ENCODE measurements around the gene DYNC2I2.

DYNC2I2 gene

DNA sequence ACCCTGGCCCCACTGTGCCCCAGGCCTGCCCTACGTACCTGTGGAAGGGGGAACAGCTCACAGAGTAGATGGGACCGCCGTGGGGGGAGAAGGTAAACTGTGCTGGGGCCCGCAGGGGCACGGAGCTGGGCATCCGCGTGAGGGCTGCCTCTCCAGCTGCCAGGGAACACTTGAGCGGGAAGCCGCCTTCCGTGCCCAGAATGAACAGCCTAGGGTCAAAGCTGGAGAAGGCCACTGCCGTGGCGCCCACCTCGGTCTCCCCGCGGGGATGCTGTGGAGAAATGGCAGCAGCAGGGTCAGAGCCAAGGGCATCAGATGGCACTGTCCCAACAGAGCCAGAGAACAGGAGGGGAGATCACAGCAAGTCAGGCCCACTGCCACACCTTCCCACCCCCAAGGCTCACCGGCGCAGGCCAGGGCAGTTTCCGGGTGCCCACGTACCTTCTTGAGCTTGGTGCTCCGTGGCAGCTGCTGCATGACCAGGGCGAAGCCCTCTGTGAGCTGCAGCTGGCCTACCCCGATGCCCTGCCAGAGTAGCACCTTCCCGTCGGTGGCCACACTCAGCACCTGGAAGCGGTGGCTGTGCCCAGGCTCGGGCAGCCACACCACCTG lies 21.9 kb downstream of the DYNC2I2 start:
- TF ChIP-seq SUZ12 (IDR thresholded peaks at IDR 0.05; ENCODE audit: extremely low read depth, insufficient read depth, insufficient read length), result no peak
- TF ChIP-seq ZNF274 (IDR thresholded peaks at IDR 0.05; ENCODE audit: low read depth, low read length), result no peak
- no peak for TF ChIP-seq YY1 (IDR thresholded peaks at IDR 0.05; ENCODE audit: insufficient read depth, insufficient read length)
- DNase-seq (ENCODE audit: low read depth, low spot score), result no peak
- Histone ChIP-seq H3K4me3 (ENCODE audit: insufficient read length, low read depth) (no peak overlapping the region), H3K36me3 (ENCODE audit: insufficient read depth, insufficient read length, low read length) (peaks cover 86% of the 10 kb centered on the region), H3K4me1 (ENCODE audit: insufficient read depth, insufficient read length) (peaks cover 30% of the 10 kb centered on the region), H3K9ac (ENCODE audit: insufficient read length, low read depth) (peak overlapping the region; percentile 57), H3K27me3 (ENCODE audit: insufficient read depth, insufficient read length) (no peaks in the 10 kb centered on the region), H3K9me3 (ENCODE audit: insufficient read depth, low read length) (no peaks in the 10 kb centered on the region)

GRCh38 chr9:128634111-128634510 lies 22.5 kb downstream of the DYNC2I2 start:
- Histone ChIP-seq H3K27me3 (ENCODE audit: insufficient read depth, insufficient read length) (no peaks in the 10 kb centered on the region), H3K9ac (ENCODE audit: insufficient read length, low read depth) (peak overlapping the region; percentile 57), H3K4me3 (ENCODE audit: insufficient read length, low read depth) (no peak overlapping the region), H3K9me3 (ENCODE audit: insufficient read depth, low read length) (no peaks in the 10 kb centered on the region), H3K4me1 (ENCODE audit: insufficient read depth, insufficient read length) (peaks cover 35% of the 10 kb centered on the region), H3K36me3 (ENCODE audit: insufficient read depth, insufficient read length, low read length) (peaks cover 88% of the 10 kb centered on the region)
- TF ChIP-seq YY1 (IDR thresholded peaks at IDR 0.05; ENCODE audit: insufficient read depth, insufficient read length) (no peak), ZNF274 (IDR thresholded peaks at IDR 0.05; ENCODE audit: low read depth, low read length) (no peak), SUZ12 (IDR thresholded peaks at IDR 0.05; ENCODE audit: extremely low read depth, insufficient read depth, insufficient read length) (no peak)
- no peak for DNase-seq (ENCODE audit: low read depth, low spot score)

DNA sequence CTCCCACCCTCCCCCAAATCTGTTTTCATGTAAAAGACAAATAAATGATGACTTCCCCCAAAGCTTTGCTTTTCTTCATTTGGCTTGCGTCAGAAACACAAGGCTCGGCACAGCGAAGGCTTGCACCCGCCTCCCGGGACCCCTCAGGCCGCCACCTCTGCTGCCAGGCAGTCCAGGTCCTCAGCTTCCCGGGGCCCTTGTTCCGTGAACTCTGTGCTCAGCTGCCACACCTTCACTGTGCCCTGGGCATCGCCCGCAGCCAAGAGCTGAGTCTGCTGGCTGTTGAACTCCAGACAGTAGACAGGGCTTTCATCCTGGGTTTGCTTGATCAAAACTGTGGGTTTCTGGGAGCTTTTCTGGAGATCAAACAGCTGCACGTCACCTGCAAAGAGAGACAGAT lies 23.0 kb downstream of the DYNC2I2 start:
- TF ChIP-seq YY1 (IDR thresholded peaks at IDR 0.05; ENCODE audit: insufficient read depth, insufficient read length), result no peak
- no peak for TF ChIP-seq ZNF274 (IDR thresholded peaks at IDR 0.05; ENCODE audit: low read depth, low read length)
- TF ChIP-seq SUZ12 (IDR thresholded peaks at IDR 0.05; ENCODE audit: extremely low read depth, insufficient read depth, insufficient read length), result no peak
- no peak overlapping the region for H3K4me3 ChIP-seq (ENCODE audit: insufficient read length, low read depth)
- peaks cover 91% of the 10 kb centered on the region for H3K36me3 ChIP-seq (ENCODE audit: insufficient read depth, insufficient read length, low read length)
- no peak overlapping the region for H3K9ac ChIP-seq (ENCODE audit: insufficient read length, low read depth)
- no peak for DNase-seq (ENCODE audit: low read depth, low spot score)
- H3K9me3 ChIP-seq (ENCODE audit: insufficient read depth, low read length), result no peaks in the 10 kb centered on the region
- peaks cover 39% of the 10 kb centered on the region for H3K4me1 ChIP-seq (ENCODE audit: insufficient read depth, insufficient read length)
- no peaks in the 10 kb centered on the region for H3K27me3 ChIP-seq (ENCODE audit: insufficient read depth, insufficient read length)

DNA sequence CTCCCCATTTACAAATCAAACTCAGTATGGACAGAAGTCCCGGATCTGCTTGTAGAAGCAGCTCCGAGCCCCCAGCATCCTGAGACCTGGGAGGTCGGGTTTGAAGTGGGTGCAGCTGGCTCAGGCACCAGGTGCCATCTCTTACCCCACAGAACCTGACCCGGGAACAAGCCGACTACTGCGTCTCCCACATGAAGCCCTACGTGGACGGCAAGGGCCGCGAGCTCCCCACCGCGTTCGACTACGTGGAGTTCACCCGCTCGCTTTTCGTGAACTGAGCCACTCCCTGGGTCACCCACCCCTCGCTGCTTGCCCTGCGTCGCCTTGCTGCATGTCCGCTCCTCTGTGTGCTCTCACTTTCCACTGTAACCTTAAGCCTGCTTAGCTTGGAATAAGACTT lies 23.6 kb downstream of the DYNC2I2 start:
- no peak for DNase-seq (ENCODE audit: low read depth, low spot score)
- TF ChIP-seq YY1 (IDR thresholded peaks at IDR 0.05; ENCODE audit: insufficient read depth, insufficient read length), result no peak
- TF ChIP-seq ZNF274 (IDR thresholded peaks at IDR 0.05; ENCODE audit: low read depth, low read length), result no peak
- no peak for TF ChIP-seq SUZ12 (IDR thresholded peaks at IDR 0.05; ENCODE audit: extremely low read depth, insufficient read depth, insufficient read length)
- Histone ChIP-seq H3K4me3 (ENCODE audit: insufficient read length, low read depth) (no peak overlapping the region), H3K27me3 (ENCODE audit: insufficient read depth, insufficient read length) (no peaks in the 10 kb centered on the region), H3K9ac (ENCODE audit: insufficient read length, low read depth) (no peak overlapping the region), H3K4me1 (ENCODE audit: insufficient read depth, insufficient read length) (peaks cover 42% of the 10 kb centered on the region), H3K9me3 (ENCODE audit: insufficient read depth, low read length) (no peaks in the 10 kb centered on the region), H3K36me3 (ENCODE audit: insufficient read depth, insufficient read length, low read length) (peaks cover 93% of the 10 kb centered on the region)

- TF ChIP-seq ZNF274 (IDR thresholded peaks at IDR 0.05; ENCODE audit: low read depth, low read length) (no peak), YY1 (IDR thresholded peaks at IDR 0.05; ENCODE audit: insufficient read depth, insufficient read length) (no peak), SUZ12 (IDR thresholded peaks at IDR 0.05; ENCODE audit: extremely low read depth, insufficient read depth, insufficient read length) (no peak)
- Histone ChIP-seq H3K9ac (ENCODE audit: insufficient read length, low read depth) (no peak overlapping the region), H3K9me3 (ENCODE audit: insufficient read depth, low read length) (no peaks in the 10 kb centered on the region), H3K36me3 (ENCODE audit: insufficient read depth, insufficient read length, low read length) (peaks cover 93% of the 10 kb centered on the region), H3K27me3 (ENCODE audit: insufficient read depth, insufficient read length) (no peaks in the 10 kb centered on the region), H3K4me1 (ENCODE audit: insufficient read depth, insufficient read length) (peaks cover 45% of the 10 kb centered on the region), H3K4me3 (ENCODE audit: insufficient read length, low read depth) (no peak overlapping the region)
- DNase-seq (ENCODE audit: low read depth, low spot score), result no peak
Observed at GRCh38 chr9:128632486-128632885, 24.2 kb downstream of the DYNC2I2 start.

- no peaks in the 10 kb centered on the region for H3K27me3 ChIP-seq (ENCODE audit: insufficient read depth, insufficient read length)
- H3K9me3 ChIP-seq (ENCODE audit: insufficient read depth, low read length), result no peaks in the 10 kb centered on the region
- peaks cover 43% of the 10 kb centered on the region for H3K4me1 ChIP-seq (ENCODE audit: insufficient read depth, insufficient read length)
- no peak for DNase-seq (ENCODE audit: low read depth, low spot score)
- peaks cover 93% of the 10 kb centered on the region for H3K36me3 ChIP-seq (ENCODE audit: insufficient read depth, insufficient read length, low read length)
- H3K4me3 ChIP-seq (ENCODE audit: insufficient read length, low read depth), result no peak overlapping the region
- no peak overlapping the region for H3K9ac ChIP-seq (ENCODE audit: insufficient read length, low read depth)
- no peak for TF ChIP-seq ZNF274 (IDR thresholded peaks at IDR 0.05; ENCODE audit: low read depth, low read length)
- TF ChIP-seq YY1 (IDR thresholded peaks at IDR 0.05; ENCODE audit: insufficient read depth, insufficient read length), result no peak
- TF ChIP-seq SUZ12 (IDR thresholded peaks at IDR 0.05; ENCODE audit: extremely low read depth, insufficient read depth, insufficient read length), result no peak
Observed at GRCh38 chr9:128632066-128632465, 24.6 kb downstream of the DYNC2I2 start.

DNA sequence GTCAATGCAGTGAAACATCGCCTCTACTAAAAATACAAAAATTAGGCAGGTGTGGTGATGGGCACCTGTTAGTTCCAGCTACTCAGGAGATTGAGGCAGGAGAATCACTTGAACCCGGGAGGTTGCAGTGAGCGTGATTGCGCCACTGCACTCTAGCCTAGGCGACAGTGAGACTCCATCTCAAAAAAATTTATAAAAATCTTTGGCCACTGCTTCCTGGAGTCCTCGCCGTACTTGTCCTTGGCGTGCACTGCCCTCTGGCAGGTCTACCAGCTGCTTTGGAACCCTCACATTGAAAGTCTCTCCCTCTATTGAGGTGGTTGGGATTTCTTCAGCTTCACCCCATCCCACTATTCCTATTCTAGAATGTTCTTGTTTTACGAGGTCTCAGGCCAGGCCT lies 25.0 kb downstream of the DYNC2I2 start:
- H3K36me3 ChIP-seq (ENCODE audit: insufficient read depth, insufficient read length, low read length), result peaks cover 93% of the 10 kb centered on the region
- no peaks in the 10 kb centered on the region for H3K9me3 ChIP-seq (ENCODE audit: insufficient read depth, low read length)
- no peak overlapping the region for H3K9ac ChIP-seq (ENCODE audit: insufficient read length, low read depth)
- DNase-seq (ENCODE audit: low read depth, low spot score), result no peak
- no peaks in the 10 kb centered on the region for H3K27me3 ChIP-seq (ENCODE audit: insufficient read depth, insufficient read length)
- H3K4me1 ChIP-seq (ENCODE audit: insufficient read depth, insufficient read length), result peaks cover 39% of the 10 kb centered on the region
- H3K4me3 ChIP-seq (ENCODE audit: insufficient read length, low read depth), result no peak overlapping the region
- no peak for TF ChIP-seq YY1 (IDR thresholded peaks at IDR 0.05; ENCODE audit: insufficient read depth, insufficient read length)
- no peak for TF ChIP-seq SUZ12 (IDR thresholded peaks at IDR 0.05; ENCODE audit: extremely low read depth, insufficient read depth, insufficient read length)
